Lung (tissue), 12 donors: ENCODE measurements around the gene CDK7. TPM values are rescaled to one million over a fixed set of nuclear protein-coding genes. Genes with fewer than 3 reads are reported as not detected.
A peak's percentile ranks its signal among the peaks of the same experiment; 100 is the strongest.

ENCODE experiments used
- ATAC-seq: fragments of 200-7000 bp; cut with Tn5 transposase; one replicate; pipeline ENCODE4 v1.9.1; 2020; ENCODE audit warnings: moderate number of reproducible peaks; ENCODE audit not compliant: insufficient read depth, low FRiP score
- DNase-seq, 3 donors: peaks; one replicate each; pipeline ENCODE4 v3.0.0-alpha.2; 2013 to 2017
- H3K27ac ChIP-seq, 2 donors: one replicate each; pipeline ENCODE4 v1.5.1; 2013; ENCODE audit warnings: mild to moderate bottlenecking in 2 of 2, moderate library complexity in 2 of 2, control low read depth in 1 of 2, inconsistent platforms in 1 of 2, low read depth in 1 of 2, low read length in 1 of 2
- H3K27me3 ChIP-seq, 3 donors: one replicate each; pipeline ENCODE4 v1.5.1; 2013; ENCODE audit warnings: low read length in 2 of 3; ENCODE audit not compliant: control insufficient read depth in 3 of 3, insufficient read depth in 3 of 3
- H3K36me3 ChIP-seq, 4 donors: one replicate each; pipeline ENCODE4 v1.5.1; 2013; ENCODE audit warnings: low read length in 4 of 4, mild to moderate bottlenecking in 1 of 4, moderate library complexity in 1 of 4; ENCODE audit not compliant: control insufficient read depth in 4 of 4, insufficient read depth in 4 of 4
- H3K4me1 ChIP-seq, 5 donors: one replicate each; pipeline ENCODE4 v1.5.1; 2013; ENCODE audit warnings: low read length in 5 of 5, mild to moderate bottlenecking in 2 of 5, moderate library complexity in 1 of 5; ENCODE audit not compliant: control insufficient read depth in 5 of 5, insufficient read depth in 5 of 5
- H3K4me3 ChIP-seq: one replicate; pipeline ENCODE4 v1.5.1; 2013; ENCODE audit warnings: mild to moderate bottlenecking, control low read depth, moderate library complexity
- H3K9ac ChIP-seq, 2 donors: one replicate each; pipeline ENCODE4 v1.5.1; 2013; ENCODE audit warnings: low read length in 2 of 2, control low read depth in 1 of 2; ENCODE audit not compliant: insufficient read depth in 1 of 2
- H3K9me3 ChIP-seq, 4 donors: one replicate each; pipeline ENCODE4 v1.5.1; 2013; ENCODE audit warnings: low read length in 3 of 4, mild to moderate bottlenecking in 1 of 4, moderate library complexity in 1 of 4; ENCODE audit not compliant: control insufficient read depth in 4 of 4, insufficient read depth in 3 of 4
- WGBS, 2 donors: extraction: QIAGEN DNeasy Blood & Tissue Kit; methylation state at CpG; one replicate each; pipeline ENCODE4 v1.1.7; 2013; 5-methylcytosine and 5-hydroxymethylcytosine counted together
- polyA plus RNA-seq, 2 donors: library from polyadenylated mRNA; stranded (reverse); fragments of 200-250 nt; gene quantifications; one replicate each; pipeline ENCODE4 v1.2.1, GENCODE V29; 2013
- total RNA-seq, 2 donors: library from RNA; depleted of rRNA in 1 of 2; stranded (reverse); fragments of >200 nt in 1 of 2; gene quantifications; one replicate each; pipeline ENCODE4 v1.2.1, GENCODE V29; 2014 to 2021
- TF ChIP-seq, protein P1 (sequence below): IDR thresholded peaks from 2 replicates; pipeline ENCODE4 v1.5.1; 2012; ENCODE audit warnings: mild to moderate bottlenecking; ENCODE audit errors: control extremely low read depth, extremely low read depth
- donor health status: control.
- donor health status: control.
- donor health status: Bipolar disorder and iron deficiency.
- donor health status: healthy.
- donor health status: DM: yes; HTN: yes; CAD: no.

CDK7 gene
- total and polyA plus RNA-seq, 4 donors, result 21.9 to 53.2 (median 30.0) TPM

DNA sequence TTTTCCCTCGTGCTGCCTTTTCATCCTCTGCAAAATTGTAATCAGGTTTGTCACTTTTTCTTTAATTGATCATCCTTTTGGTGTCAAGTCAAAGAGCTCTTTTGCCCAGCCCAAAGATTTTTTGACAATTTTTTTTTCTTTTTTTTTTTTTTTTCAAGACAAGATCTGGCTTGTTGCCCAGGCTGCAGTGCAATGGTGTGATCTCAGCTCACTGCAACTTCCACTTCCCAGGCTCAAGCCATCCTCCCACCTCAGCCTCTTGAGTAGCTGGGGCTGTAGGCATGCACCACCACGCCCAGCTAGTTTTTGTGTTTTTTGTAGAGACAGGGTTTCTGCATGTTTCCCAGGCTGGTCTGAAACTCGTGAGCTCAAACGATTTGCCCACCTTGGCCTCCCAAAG is 36.7 kb downstream of the CDK7 start:
- TF ChIP-seq, protein P1, sequence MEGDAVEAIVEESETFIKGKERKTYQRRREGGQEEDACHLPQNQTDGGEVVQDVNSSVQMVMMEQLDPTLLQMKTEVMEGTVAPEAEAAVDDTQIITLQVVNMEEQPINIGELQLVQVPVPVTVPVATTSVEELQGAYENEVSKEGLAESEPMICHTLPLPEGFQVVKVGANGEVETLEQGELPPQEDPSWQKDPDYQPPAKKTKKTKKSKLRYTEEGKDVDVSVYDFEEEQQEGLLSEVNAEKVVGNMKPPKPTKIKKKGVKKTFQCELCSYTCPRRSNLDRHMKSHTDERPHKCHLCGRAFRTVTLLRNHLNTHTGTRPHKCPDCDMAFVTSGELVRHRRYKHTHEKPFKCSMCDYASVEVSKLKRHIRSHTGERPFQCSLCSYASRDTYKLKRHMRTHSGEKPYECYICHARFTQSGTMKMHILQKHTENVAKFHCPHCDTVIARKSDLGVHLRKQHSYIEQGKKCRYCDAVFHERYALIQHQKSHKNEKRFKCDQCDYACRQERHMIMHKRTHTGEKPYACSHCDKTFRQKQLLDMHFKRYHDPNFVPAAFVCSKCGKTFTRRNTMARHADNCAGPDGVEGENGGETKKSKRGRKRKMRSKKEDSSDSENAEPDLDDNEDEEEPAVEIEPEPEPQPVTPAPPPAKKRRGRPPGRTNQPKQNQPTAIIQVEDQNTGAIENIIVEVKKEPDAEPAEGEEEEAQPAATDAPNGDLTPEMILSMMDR, result no peak
- Histone ChIP-seq H3K9ac (no peak overlapping the region), H3K4me3 (no peak overlapping the region), H3K4me1 (no peaks in the 10 kb centered on the region), H3K9me3 (no peaks in the 10 kb centered on the region), H3K36me3 (peaks cover 5 to 15% (median 13%) of the 10 kb centered on the region in 4 donors), H3K27me3 (no peaks in the 10 kb centered on the region), H3K27ac (no peak overlapping the region)
- WGBS, 2 donors, result 67 to 80% methylated on average over 4 of the region's 4 CpGs
- ATAC-seq (no peak), DNase-seq (peak; percentile 19 to 51 (median 44))

DNA sequence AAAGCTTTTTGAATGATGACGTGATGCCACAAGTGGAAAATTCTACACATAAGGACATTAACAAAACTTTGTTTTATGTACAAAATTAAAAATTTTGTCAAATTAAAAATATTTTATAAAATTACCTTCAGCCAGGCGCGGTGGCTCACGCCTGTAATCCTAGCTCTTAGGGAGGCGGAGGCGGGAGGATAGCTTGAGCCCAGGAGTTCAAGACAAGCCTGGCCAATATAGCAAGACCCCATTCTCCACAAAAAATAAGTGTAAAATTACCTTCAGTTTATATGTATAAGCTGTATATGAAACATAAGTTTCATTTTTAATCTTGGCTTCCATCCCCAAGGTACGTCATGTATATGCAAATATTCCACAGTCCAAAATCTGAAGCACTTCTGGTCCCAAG is 40.9 kb downstream of the CDK7 start:
- no peak overlapping the region for H3K4me3 ChIP-seq
- no peak overlapping the region for H3K27ac ChIP-seq
- H3K27me3 ChIP-seq, result no peaks in the 10 kb centered on the region
- 97 to 99% methylated on average over 7 of the region's 7 CpGs for whole genome bisulfite sequencing, 2 donors
- H3K9ac ChIP-seq, result no peak overlapping the region
- DNase-seq (no peak), ATAC-seq (no peak)
- TF ChIP-seq, protein P1, result no peak
- H3K36me3 ChIP-seq, result peaks cover 6 to 18% (median 13%) of the 10 kb centered on the region in 4 donors
- H3K9me3 ChIP-seq, result no peaks in the 10 kb centered on the region
- H3K4me1 ChIP-seq, result no peaks in the 10 kb centered on the region

DNA sequence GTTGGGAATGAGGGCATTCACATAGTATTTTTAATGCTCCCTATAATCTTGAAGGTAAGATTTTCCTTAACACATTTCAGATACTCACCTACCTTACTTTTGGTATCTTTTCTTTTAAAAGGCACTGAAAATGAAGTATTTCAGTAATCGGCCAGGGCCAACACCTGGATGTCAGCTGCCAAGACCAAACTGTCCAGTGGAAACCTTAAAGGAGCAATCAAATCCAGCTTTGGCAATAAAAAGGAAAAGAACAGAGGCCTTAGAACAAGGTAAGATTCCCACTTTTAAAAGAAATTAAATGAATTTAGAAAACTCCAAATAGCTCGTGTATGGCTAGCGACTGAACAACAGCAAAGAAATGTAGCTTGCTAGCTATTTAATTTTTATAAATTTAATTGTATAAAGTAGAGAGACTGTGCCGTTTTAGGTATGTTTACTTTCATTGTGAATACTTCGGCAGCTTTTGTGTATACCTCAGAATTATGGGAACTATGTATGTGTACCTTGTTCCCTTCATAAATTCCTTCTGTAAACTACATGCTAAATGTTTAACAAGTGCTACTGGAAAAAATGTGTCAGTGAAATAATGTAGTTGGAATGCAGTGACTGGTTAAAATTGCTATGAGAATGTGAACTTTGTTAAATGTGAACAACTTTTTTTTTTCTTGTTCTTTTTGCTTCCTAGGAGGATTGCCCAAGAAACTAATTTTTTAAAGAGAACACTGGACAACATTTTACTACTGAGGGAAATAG is 41.9 kb downstream of the CDK7 start:
- no peak for ATAC-seq
- Histone ChIP-seq H3K9ac (no peak overlapping the region), H3K27ac (no peak overlapping the region), H3K4me1 (no peaks in the 10 kb centered on the region), H3K27me3 (no peaks in the 10 kb centered on the region), H3K36me3 (peaks cover 6 to 18% (median 13%) of the 10 kb centered on the region in 4 donors), H3K9me3 (no peaks in the 10 kb centered on the region), H3K4me3 (no peak overlapping the region)
- TF ChIP-seq, protein P1, result no peak
- 73 to 75% methylated on average over 5 of the region's 5 CpGs for WGBS, 2 donors
- DNase-seq, result peak in 2 of 3 donors; percentile 36 to 53

DNA sequence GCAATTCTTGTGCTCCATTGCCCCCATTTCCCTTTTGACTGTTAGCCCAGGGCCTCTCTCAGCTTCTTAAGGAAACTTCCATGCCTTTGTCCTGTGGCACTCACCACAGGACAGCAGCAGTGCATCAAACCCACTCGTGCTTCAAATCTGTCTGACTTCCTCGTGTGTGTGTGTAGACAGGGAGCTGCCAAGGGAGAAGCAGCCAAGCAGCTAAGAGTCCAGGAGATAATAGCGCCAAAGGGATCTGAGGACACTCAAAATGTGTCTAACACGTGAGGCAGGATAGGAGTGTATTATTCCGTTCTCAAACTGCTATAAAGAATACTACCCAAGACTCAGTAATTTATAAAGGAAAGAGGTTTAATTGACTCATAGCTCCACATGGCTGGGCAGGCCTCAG is 44.8 kb downstream of the CDK7 start:
- ATAC-seq (no peak), DNase-seq (no peak)
- 90 to 91% methylated on average over 5 of the region's 5 CpGs for WGBS, 2 donors
- Histone ChIP-seq H3K36me3 (peaks cover 6 to 17% (median 14%) of the 10 kb centered on the region in 4 donors), H3K27me3 (no peaks in the 10 kb centered on the region), H3K9me3 (no peaks in the 10 kb centered on the region), H3K4me1 (no peaks in the 10 kb centered on the region), H3K4me3 (no peak overlapping the region), H3K27ac (no peak overlapping the region), H3K9ac (no peak overlapping the region)
- TF ChIP-seq, protein P1, result no peak
